ENCODE results near the gene MYO10.
"Not testable (repeated sequence)": the region's sequence is repeated elsewhere in the genome, so short reads cannot be mapped to it uniquely, and the experiment has no call there.

Gene MYO10

DNA sequence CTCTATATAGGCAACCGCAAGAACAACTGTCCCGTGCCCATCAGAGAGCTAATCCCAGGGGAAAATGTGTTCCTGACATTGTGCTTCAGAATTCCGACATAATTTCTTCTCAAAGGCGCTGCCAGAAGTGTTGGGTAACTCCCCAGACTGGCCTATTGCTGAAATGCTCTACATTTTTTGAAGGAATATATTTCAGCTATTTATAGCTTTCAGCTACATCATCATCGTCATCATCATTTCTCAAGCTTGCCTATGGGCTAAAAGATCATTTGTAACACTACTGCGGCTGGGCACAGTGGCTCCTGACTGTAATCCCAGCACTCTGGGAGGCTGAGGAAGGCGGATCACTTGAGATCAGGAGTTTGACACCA, 49.7 kb downstream of the MYO10 start:
- DNase-seq = no peak

- DNase-seq = no peak
Measured at GRCh38 chr5:16885635-16886365, 50.3 kb downstream of the MYO10 start.

DNA sequence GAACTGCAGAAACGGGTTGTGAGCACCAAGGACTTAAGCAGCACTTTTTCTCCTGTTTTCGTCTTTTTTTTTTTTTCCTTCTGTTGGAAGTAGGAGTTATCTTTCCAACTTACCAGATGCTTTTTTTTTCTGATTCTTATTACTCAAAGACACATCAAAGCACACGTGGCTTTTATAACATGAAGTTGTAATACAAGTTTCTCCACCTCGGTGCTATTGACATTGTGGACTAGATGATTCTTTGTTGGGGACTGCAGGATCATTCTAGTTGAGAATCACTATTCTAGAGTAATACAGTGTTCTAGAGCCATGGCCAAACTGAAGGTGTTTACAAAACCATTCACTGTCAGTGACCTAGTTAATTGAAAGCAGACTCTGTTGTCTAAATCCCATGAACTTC, 51.5 kb downstream of the MYO10 start:
- DNase-seq = no peak

DNA sequence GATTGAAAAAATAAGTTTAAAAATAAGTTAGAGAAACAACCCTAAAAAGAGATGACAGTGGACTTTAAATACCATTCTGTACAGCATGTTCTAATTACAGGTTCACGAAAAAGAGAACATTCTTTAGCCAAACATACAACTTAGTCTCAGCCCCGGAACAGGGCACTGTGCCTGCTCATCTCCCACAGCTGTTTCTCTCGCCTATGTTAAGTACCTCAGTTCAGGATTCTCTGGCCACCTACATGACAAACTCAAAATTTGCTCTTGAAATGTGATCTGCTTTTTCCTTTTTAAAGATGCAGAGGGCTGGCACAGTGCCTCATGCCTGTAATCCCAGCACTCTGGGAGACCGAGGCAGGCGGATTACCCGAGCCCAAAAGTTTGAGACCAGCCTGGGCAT, 52.3 kb downstream of the MYO10 start:
- no peak for DNase-seq

DNA sequence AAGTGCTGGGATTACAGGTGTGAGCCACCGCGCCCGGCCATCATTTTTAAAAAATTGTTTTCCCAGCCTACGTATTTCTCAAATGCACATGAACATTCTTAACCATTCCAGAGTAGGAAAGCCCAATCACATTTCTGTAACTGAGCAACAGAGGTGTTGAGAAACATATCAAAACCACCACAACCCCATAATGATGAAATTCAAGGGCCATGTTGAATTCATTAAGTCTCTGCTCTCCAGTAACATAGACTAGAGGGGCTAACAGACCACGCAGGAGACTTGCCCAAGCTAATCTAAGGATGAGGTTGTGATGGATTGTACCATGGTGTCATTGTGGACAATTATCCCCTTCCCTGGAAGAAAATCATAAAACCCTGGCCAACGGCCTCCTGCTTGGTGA, 52.9 kb downstream of the MYO10 start:
- DNase-seq = no peak

DNA sequence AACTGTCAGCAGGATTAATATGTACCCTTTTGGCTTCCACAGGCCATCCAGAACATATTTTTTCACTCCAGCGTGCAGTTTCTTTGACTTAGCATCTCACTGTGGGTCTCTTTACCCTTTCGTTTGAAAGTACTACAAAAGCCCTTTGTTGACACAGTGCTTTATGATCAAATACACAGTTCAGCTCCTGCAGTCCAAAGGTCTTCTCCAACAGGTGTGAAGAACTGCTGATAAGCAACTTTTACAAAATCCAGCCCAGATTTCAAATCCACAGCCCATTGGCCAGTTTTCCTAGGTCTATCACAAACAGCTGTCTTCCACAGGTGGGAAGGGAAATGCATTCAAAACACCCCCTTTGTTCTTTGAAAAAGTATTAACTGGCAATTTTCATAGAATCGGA, 54.8 kb downstream of the MYO10 start:
- no peak for DNase-seq

DNA sequence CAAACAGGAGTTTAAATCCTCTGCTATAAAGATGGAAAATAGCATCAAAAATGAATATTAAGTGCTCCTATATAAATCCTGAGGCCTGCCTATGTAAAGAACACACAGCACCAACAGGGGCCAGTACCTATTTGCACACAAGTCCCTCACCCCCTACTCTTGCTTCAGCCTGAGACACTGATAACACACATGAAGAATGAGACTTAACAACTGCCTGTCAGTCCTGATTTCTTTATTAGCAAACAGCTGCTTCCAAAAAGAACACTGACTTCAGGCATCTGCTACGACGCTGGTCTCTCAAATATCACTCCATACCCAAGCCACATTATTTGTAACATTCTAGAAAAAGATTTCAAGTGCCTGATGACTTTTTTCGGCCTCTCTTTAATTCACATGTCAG, 55.5 kb downstream of the MYO10 start:
- no peak for DNase-seq

- no peak for DNase-seq
Measured at GRCh38 chr5:16879650-16880049, 56.4 kb downstream of the MYO10 start.

GRCh38 chr5:16879191-16879590, 56.9 kb downstream of the MYO10 start:
- no peak for DNase-seq

GRCh38 chr5:16877267-16877935, 58.7 kb downstream of the MYO10 start:
- no peak for DNase-seq

- DNase-seq = not testable (repeated sequence)
Measured at GRCh38 chr5:16874424-16874823, 61.7 kb downstream of the MYO10 start.

DNA sequence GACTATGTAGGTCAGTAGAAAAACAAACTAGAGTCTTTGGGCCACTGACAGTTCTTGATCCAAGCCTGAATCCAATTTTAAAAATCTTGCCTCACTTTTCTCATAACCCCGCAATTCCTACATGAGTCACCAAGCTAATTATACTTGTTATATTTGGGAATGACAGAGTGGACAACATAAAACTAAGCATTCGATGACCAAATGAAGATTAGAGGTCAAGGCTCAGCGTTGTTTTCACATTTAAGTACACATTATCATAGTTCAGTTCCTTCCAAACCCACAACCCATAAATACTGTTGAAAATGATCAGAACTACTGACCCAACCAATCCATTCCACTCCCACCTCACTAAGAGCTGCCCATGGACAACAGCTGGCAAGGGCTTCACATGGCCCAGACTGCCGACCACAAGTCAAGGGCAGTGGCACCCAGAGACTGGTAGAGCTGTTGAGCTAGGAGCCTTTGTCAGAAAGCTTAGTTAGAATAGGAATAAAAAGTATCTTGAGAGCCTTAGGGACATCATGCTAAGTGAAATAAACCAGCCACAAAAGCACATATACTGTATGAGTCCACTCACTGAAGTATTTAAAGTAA, 64.2 kb downstream of the MYO10 start:
- no peak for DNase-seq

GRCh38 chr5:16870878-16871277, 65.2 kb downstream of the MYO10 start:
- DNase-seq = no peak

GRCh38 chr5:16869821-16870796, 66.0 kb downstream of the MYO10 start:
- DNase-seq = no peak

GRCh38 chr5:16867577-16867953, 68.5 kb downstream of the MYO10 start:
- no peak for DNase-seq

DNA sequence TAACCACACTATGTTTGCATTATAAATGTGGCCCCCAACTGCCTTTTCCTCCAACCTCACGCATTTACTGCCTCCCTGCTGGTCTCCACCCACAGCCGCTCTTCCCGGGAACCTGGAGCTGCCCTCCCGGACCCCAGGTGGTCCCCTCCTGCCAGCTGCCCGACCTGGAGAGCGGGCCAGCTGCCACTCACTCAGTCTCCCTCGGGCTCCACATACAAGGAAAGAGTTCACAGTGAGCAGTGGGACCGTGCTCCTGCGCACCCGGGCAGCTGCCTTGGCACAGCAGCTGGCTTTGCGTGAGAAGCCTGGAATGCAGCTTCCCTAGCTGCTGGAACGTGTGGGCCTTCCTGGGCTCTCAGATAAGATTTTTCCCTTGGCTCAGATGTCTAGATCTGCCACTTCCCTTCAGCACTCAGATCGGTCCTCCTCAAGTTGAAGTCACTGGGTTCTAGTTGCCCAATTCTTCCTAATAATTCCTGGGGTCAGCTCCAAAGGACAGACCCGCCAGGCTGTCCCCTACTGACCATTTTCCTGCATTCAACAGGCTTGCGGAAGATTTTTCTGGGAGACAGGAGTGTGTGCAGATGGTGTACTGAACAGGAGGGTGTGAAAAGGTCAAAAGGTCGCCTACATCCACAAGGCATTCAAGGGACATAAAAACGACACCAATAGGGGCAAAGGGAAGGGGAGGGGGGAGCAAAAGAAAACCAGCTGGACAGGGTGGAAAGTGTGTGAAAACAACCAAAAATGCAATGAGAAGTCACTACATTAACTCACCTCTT, 69.1 kb downstream of the MYO10 start:
- no peak for DNase-seq

- DNase-seq = no peak
Measured at GRCh38 chr5:16866273-16866672, 69.8 kb downstream of the MYO10 start.

- DNase-seq = no peak
Measured at GRCh38 chr5:16865151-16865550, 70.9 kb downstream of the MYO10 start.

DNA sequence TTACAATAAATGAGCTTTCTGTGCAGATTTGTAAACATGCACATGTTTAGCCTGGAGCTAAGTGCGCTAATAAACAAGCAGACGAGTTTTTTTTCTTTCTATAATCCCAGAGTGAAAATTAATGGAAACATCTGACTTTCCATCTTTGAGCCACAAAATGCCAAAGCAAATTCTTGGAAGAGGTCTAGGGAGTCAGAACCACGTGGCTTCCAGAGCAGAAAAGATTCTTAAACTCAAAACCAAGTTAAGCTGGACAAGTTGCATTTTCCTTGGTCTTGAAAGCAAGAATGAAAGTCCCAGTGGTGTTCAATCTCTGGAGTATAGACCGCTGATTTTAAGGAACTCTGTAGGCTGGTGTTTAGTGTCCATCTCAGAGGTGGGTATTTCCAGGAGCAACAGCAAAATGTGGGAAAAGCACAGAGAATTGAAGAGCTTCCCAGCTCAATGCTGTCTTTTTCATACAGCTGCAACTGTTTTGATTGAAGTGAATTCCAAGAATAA, 71.4 kb downstream of the MYO10 start:
- no peak for DNase-seq

DNA sequence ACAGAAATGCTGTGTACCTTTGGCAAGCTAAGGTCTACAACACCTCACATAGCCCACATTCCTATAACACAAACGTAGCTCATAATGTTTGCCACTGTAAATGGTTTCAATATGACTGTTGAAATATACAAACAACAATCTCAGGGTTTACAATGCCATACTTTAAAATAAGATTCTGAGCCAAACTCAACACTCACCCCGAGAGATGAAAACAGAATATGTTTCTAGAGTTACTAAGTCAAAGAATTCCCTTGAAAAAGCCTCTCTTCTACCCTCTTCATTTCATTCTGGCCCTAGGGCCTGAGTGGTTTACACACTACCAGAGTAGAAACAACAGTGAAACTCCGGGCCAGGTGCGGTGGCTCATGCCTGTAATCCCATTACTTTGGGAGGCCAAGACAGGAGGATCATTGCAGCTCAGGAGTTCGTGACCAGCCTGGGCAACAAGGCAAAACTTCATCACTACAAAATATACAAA, 72.6 kb downstream of the MYO10 start:
- DNase-seq = no peak

DNA sequence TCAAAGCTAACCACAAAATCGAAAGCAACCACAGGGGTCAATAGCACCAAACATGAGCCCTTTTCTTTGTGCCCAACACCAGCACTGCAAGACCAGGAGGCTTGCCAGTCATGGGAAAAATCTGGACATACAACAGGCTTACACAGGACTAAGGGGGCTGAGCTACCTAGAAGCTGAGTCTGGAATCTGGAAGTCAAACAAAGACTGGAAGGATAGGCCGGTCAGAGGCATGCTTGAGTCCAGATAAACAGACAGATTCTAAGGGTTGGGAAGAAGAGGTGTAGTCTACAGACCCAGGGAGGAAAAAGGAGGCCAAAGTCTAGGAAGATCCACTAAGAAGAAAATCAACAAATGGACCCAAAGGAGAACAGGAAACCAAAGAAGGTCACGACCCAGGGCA, 73.3 kb downstream of the MYO10 start:
- no peak for DNase-seq

DNA sequence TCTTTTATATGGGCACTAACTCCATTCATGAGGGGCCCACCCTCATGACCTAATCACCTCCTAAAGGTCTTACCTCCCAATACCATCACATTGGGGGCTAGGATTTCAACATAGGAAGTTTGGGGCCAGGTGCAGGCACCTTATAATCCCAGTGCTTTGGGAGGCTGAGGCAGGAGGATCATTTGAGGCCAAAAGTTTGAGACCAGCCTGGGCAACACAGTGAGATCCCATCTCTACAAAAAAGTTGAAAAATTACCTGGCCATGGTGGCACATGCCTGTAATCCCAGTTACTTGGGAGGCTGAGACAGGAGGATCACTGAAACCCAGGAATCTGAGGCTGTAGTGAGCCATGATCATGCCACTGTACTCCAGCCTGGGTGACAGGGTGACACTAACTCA, 76.7 kb downstream of the MYO10 start:
- DNase-seq = no peak

Data from cortex of kidney (tissue), 1 donor.